Measurements from ENCODE around the gene HCST.

GRCh38 chr19:35940078-35940775 lies 37.9 kb downstream of the HCST start:
- TF ChIP-seq CTCF (conservative IDR thresholded peaks at IDR 0.05; ENCODE audit: low read depth, low read length) (no peak), EZH2 (IDR thresholded peaks at IDR 0.05; ENCODE audit: low read length, unreplicated experiment) (no peak)
